Measurements from ENCODE around the gene MACIR.

DNA sequence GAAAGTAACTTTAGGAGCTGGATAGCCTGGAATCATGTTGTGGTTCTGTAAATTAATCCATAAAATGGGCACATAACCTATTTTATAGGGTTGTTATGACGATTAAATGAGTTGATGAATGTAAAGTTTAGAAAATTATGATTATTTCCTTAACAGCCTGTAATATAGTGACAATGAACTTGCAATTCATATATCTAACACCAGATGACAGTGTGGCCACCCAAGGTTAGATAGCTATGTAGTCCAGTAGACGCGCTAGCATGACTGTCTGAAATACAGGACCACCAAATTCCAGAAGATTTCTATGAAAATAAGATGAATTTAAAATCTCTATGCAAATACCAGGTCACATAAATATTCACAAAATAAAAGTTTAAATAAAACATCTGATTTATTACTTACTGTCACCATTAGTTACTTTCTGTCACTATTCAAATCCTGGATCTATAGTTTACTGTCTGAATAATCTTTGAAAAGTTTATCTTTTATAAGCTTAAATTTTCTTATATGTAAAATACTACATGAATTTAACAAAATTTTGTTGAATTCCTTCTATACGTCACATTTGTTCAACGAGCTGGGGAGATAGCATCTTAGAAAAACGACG, 26.1 kb upstream of the MACIR start:
- TF ChIP-seq, protein P1, sequence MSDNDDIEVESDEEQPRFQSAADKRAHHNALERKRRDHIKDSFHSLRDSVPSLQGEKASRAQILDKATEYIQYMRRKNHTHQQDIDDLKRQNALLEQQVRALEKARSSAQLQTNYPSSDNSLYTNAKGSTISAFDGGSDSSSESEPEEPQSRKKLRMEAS (CRISPR knock-in tag; IDR thresholded peaks at IDR 0.05) = no peak
- TF ChIP-seq, protein P2, sequence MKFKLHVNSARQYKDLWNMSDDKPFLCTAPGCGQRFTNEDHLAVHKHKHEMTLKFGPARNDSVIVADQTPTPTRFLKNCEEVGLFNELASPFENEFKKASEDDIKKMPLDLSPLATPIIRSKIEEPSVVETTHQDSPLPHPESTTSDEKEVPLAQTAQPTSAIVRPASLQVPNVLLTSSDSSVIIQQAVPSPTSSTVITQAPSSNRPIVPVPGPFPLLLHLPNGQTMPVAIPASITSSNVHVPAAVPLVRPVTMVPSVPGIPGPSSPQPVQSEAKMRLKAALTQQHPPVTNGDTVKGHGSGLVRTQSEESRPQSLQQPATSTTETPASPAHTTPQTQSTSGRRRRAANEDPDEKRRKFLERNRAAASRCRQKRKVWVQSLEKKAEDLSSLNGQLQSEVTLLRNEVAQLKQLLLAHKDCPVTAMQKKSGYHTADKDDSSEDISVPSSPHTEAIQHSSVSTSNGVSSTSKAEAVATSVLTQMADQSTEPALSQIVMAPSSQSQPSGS (CRISPR knock-in tag; IDR thresholded peaks at IDR 0.05; ENCODE audit: borderline replicate concordance, low read depth) = no peak
- no peak for TF ChIP-seq NR2C2 (CRISPR knock-in tag; IDR thresholded peaks at IDR 0.05)
- TF ChIP-seq IRF2 (CRISPR knock-in tag; IDR thresholded peaks at IDR 0.05; ENCODE audit: borderline replicate concordance, low read depth) = no peak
- no peak for TF ChIP-seq RELA (CRISPR knock-in tag; IDR thresholded peaks at IDR 0.05; ENCODE audit: borderline replicate concordance)
- TF ChIP-seq, protein P3, sequence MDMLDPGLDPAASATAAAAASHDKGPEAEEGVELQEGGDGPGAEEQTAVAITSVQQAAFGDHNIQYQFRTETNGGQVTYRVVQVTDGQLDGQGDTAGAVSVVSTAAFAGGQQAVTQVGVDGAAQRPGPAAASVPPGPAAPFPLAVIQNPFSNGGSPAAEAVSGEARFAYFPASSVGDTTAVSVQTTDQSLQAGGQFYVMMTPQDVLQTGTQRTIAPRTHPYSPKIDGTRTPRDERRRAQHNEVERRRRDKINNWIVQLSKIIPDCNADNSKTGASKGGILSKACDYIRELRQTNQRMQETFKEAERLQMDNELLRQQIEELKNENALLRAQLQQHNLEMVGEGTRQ (CRISPR knock-in tag; IDR thresholded peaks at IDR 0.05) = no peak
- no peak for TF ChIP-seq GTF2I (CRISPR knock-in tag; conservative IDR thresholded peaks at IDR 0.05)
- TF ChIP-seq, protein P4, sequence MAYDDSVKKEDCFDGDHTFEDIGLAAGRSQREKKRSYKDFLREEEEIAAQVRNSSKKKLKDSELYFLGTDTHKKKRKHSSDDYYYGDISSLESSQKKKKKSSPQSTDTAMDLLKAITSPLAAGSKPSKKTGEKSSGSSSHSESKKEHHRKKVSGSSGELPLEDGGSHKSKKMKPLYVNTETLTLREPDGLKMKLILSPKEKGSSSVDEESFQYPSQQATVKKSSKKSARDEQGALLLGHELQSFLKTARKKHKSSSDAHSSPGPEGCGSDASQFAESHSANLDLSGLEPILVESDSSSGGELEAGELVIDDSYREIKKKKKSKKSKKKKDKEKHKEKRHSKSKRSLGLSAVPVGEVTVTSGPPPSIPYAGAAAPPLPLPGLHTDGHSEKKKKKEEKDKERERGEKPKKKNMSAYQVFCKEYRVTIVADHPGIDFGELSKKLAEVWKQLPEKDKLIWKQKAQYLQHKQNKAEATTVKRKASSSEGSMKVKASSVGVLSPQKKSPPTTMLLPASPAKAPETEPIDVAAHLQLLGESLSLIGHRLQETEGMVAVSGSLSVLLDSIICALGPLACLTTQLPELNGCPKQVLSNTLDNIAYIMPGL (CRISPR knock-in tag; IDR thresholded peaks at IDR 0.05) = no peak
- no peak for TF ChIP-seq CREB1 (CRISPR knock-in tag; IDR thresholded peaks at IDR 0.05)
